Choroid plexus epithelial cell (primary cell): ENCODE data around the gene PYGO2.
"Not testable (repeated sequence)": the region's sequence is repeated elsewhere in the genome, so short reads cannot be mapped to it uniquely, and the experiment has no call there.

Source experiments
- DNase-seq: peaks from one replicate; pipeline ENCODE4 v3.0.0-alpha.2; 2010; ENCODE audit warnings: low read depth
- H3K4me3 ChIP-seq: 2 replicates; pipeline ENCODE4 v1.5.1; 2011; ENCODE audit warnings: low read depth, mild to moderate bottlenecking, control low read depth, low read length, moderate library complexity
- CTCF ChIP-seq: conservative IDR thresholded peaks from 2 replicates; pipeline ENCODE4 v1.5.1; 2011; ENCODE audit warnings: low read depth, mild to moderate bottlenecking, control low read depth, inconsistent platforms, low read length, moderate library complexity

Gene PYGO2

GRCh38 chr1:154910851-154911250, 50.7 kb downstream of the PYGO2 start:
- no peak overlapping the region for H3K4me3 ChIP-seq
- DNase-seq: no peak
- TF ChIP-seq CTCF: no peak

- DNase-seq: no peak
- no peak overlapping the region for H3K4me3 ChIP-seq
- no peak for TF ChIP-seq CTCF
Observed at GRCh38 chr1:154908937-154909336, 52.6 kb downstream of the PYGO2 start.

- H3K4me3 ChIP-seq, DNase-seq: not testable (repeated sequence)
Observed at GRCh38 chr1:154908129-154908528, 53.5 kb downstream of the PYGO2 start.
